Lung (tissue), 12 donors: ENCODE measurements around the gene ADAM12. TPM values are rescaled to one million over a fixed set of nuclear protein-coding genes. Genes with fewer than 3 reads are reported as not detected.

Experiments used
- ATAC-seq: fragments of 200-7000 bp; cut with Tn5 transposase; one replicate; pipeline ENCODE4 v1.9.1; 2020; ENCODE audit warnings: moderate number of reproducible peaks; ENCODE audit not compliant: insufficient read depth, low FRiP score
- DNase-seq, 3 donors: peaks; one replicate each; pipeline ENCODE4 v3.0.0-alpha.2; 2013 to 2017
- H3K27ac ChIP-seq, 2 donors: one replicate each; pipeline ENCODE4 v1.5.1; 2013; ENCODE audit warnings: mild to moderate bottlenecking in 2 of 2, moderate library complexity in 2 of 2, control low read depth in 1 of 2, inconsistent platforms in 1 of 2, low read depth in 1 of 2, low read length in 1 of 2
- H3K27me3 ChIP-seq, 3 donors: one replicate each; pipeline ENCODE4 v1.5.1; 2013; ENCODE audit warnings: low read length in 2 of 3; ENCODE audit not compliant: control insufficient read depth in 3 of 3, insufficient read depth in 3 of 3
- H3K36me3 ChIP-seq, 4 donors: one replicate each; pipeline ENCODE4 v1.5.1; 2013; ENCODE audit warnings: low read length in 4 of 4, mild to moderate bottlenecking in 1 of 4, moderate library complexity in 1 of 4; ENCODE audit not compliant: control insufficient read depth in 4 of 4, insufficient read depth in 4 of 4
- H3K4me1 ChIP-seq, 5 donors: one replicate each; pipeline ENCODE4 v1.5.1; 2013; ENCODE audit warnings: low read length in 5 of 5, mild to moderate bottlenecking in 2 of 5, moderate library complexity in 1 of 5; ENCODE audit not compliant: control insufficient read depth in 5 of 5, insufficient read depth in 5 of 5
- H3K4me3 ChIP-seq: one replicate; pipeline ENCODE4 v1.5.1; 2013; ENCODE audit warnings: mild to moderate bottlenecking, control low read depth, moderate library complexity
- H3K9ac ChIP-seq, 2 donors: one replicate each; pipeline ENCODE4 v1.5.1; 2013; ENCODE audit warnings: low read length in 2 of 2, control low read depth in 1 of 2; ENCODE audit not compliant: insufficient read depth in 1 of 2
- H3K9me3 ChIP-seq, 4 donors: one replicate each; pipeline ENCODE4 v1.5.1; 2013; ENCODE audit warnings: low read length in 3 of 4, mild to moderate bottlenecking in 1 of 4, moderate library complexity in 1 of 4; ENCODE audit not compliant: control insufficient read depth in 4 of 4, insufficient read depth in 3 of 4
- CTCF ChIP-seq: IDR thresholded peaks from 2 replicates; pipeline ENCODE4 v1.5.1; 2012; ENCODE audit warnings: mild to moderate bottlenecking; ENCODE audit errors: control extremely low read depth, extremely low read depth
- WGBS, 2 donors: extraction: QIAGEN DNeasy Blood & Tissue Kit; methylation state at CpG; one replicate each; pipeline ENCODE4 v1.1.7; 2013; 5-methylcytosine and 5-hydroxymethylcytosine counted together
- polyA plus RNA-seq, 2 donors: library from polyadenylated mRNA; stranded (reverse); fragments of 200-250 nt; gene quantifications; one replicate each; pipeline ENCODE4 v1.2.1, GENCODE V29; 2013
- total RNA-seq, 2 donors: library from RNA; depleted of rRNA in 1 of 2; stranded (reverse); fragments of >200 nt in 1 of 2; gene quantifications; one replicate each; pipeline ENCODE4 v1.2.1, GENCODE V29; 2014 to 2021
- donor health status: control.
- donor health status: control.
- donor health status: Bipolar disorder and iron deficiency.
- donor health status: healthy.
- donor health status: DM: yes; HTN: yes; CAD: no.

ADAM12 gene
- total and polyA plus RNA-seq, 4 donors: 0.16 to 5.8 (median 0.85) TPM

GRCh38 chr10:125990974-125991373, 397.3 kb downstream of the ADAM12 start:
- no peak overlapping the region for H3K9ac ChIP-seq
- peaks cover 0 to 2% (median 0%) of the 10 kb centered on the region in 4 donors for H3K9me3 ChIP-seq
- H3K27ac ChIP-seq: no peak overlapping the region
- no peaks in the 10 kb centered on the region for H3K36me3 ChIP-seq
- no peak for TF ChIP-seq CTCF
- no peak for DNase-seq
- 88 to 99% methylated on average over 2 of the region's 2 CpGs for WGBS, 2 donors
- H3K4me3 ChIP-seq: no peak overlapping the region
- ATAC-seq: no peak
- no peaks in the 10 kb centered on the region for H3K4me1 ChIP-seq
- H3K27me3 ChIP-seq: no peaks in the 10 kb centered on the region

- H3K27me3 ChIP-seq: no peaks in the 10 kb centered on the region
- WGBS, 2 donors: 95 to 97% methylated on average over 5 of the region's 5 CpGs
- DNase-seq (no peak), ATAC-seq (no peak)
- H3K9ac ChIP-seq: no peak overlapping the region
- no peak for TF ChIP-seq CTCF
- no peaks in the 10 kb centered on the region for H3K36me3 ChIP-seq
- peaks cover 0 to 2% (median 0%) of the 10 kb centered on the region in 4 donors for H3K9me3 ChIP-seq
- H3K4me1 ChIP-seq: no peaks in the 10 kb centered on the region
- H3K27ac ChIP-seq: no peak overlapping the region
- H3K4me3 ChIP-seq: no peak overlapping the region
These were observed 398.5 kb downstream of the ADAM12 start for GRCh38 chr10:125989791-125990190.

- Histone ChIP-seq H3K9me3 (no peaks in the 10 kb centered on the region), H3K36me3 (no peaks in the 10 kb centered on the region), H3K9ac (no peak overlapping the region), H3K4me1 (peaks cover 0 to 6% (median 0%) of the 10 kb centered on the region in 5 donors), H3K4me3 (no peak overlapping the region), H3K27ac (no peak overlapping the region), H3K27me3 (no peaks in the 10 kb centered on the region)
- TF ChIP-seq CTCF: no peak
- WGBS, 2 donors: 78 to 82% methylated on average over 5 of the region's 5 CpGs
- DNase-seq (no peak), ATAC-seq (no peak)
These were observed 402.6 kb downstream of the ADAM12 start for GRCh38 chr10:125985557-125986240.
